Neural cell (in vitro differentiated cells): ENCODE measurements around the gene NID2. TPM values are rescaled to one million over a fixed set of nuclear protein-coding genes. Genes with fewer than 3 reads are reported as not detected.
A peak's percentile ranks its signal among the peaks of the same experiment; 100 is the strongest.

Experiments
- H2AFZ ChIP-seq: fragments of 200-600, 300-800 bp; sonication (generic), shearing (Covaris generic); 2 replicates; pipeline ENCODE4 v1.6.0; 2014; ENCODE audit warnings: low read depth, mild to moderate bottlenecking, antibody characterized with exemption, low read length, moderate library complexity
- H3F3A ChIP-seq: fragments of 200-600 bp; shearing (Covaris generic); 2 replicates; pipeline ENCODE4 v1.6.1; 2016; ENCODE audit warnings: mild to moderate bottlenecking, moderate library complexity, mixed read lengths, antibody characterized with exemption, low read length; ENCODE audit not compliant: insufficient read depth, poor library complexity, severe bottlenecking
- H3K27ac ChIP-seq: fragments of 200-600, 300-800 bp; sonication (generic), shearing (Covaris generic); 2 replicates; pipeline ENCODE4 v1.5.1; 2014; ENCODE audit warnings: mild to moderate bottlenecking, low read length, moderate library complexity
- H3K27me3 ChIP-seq: fragments of 300-800, 200-600 bp; sonication (generic), shearing (Covaris generic); 2 replicates; pipeline ENCODE4 v1.6.0; 2014; ENCODE audit warnings: mild to moderate bottlenecking, low read depth, low read length, moderate library complexity; ENCODE audit not compliant: insufficient read depth
- H3K36me3 ChIP-seq: fragments of 300-800, 200-600 bp; sonication (generic), shearing (Covaris generic); 2 replicates; pipeline ENCODE4 v1.5.1; 2014; ENCODE audit warnings: mild to moderate bottlenecking, antibody characterized with exemption, low read length, moderate library complexity; ENCODE audit not compliant: insufficient read depth
- H3K4me2 ChIP-seq: fragments of 300-800, 200-600 bp; sonication (generic), shearing (Covaris generic); 2 replicates; pipeline ENCODE4 v1.6.0; 2014; ENCODE audit warnings: mild to moderate bottlenecking, low read length
- H3K4me3 ChIP-seq: fragments of 300-800, 200-600 bp; sonication (generic), shearing (Covaris generic); 2 replicates; pipeline ENCODE4 v1.5.1; 2014; ENCODE audit warnings: mild to moderate bottlenecking, low read length, moderate library complexity
- H3K79me2 ChIP-seq: fragments of 200-600 bp; shearing (Covaris generic); replicated peaks from 2 replicates; pipeline ENCODE4 v1.6.0; 2014; ENCODE audit warnings: mild to moderate bottlenecking, low read length, moderate library complexity; ENCODE audit not compliant: insufficient read depth
- H3K9ac ChIP-seq: fragments of 300-800, 200-600 bp; sonication (generic), shearing (Covaris generic); 2 replicates; pipeline ENCODE4 v1.6.1; 2016; ENCODE audit warnings: mild to moderate bottlenecking, low read length, mixed read lengths
- H3K9me2 ChIP-seq: fragments of 200-600 bp; shearing (Covaris generic); 2 replicates; pipeline ENCODE4 v1.6.1; 2016; ENCODE audit warnings: mild to moderate bottlenecking, low read length, mixed read lengths; ENCODE audit not compliant: insufficient read depth
- H3K9me3 ChIP-seq: fragments of 200-600, 300-800 bp; sonication (generic), shearing (Covaris generic); 2 replicates; pipeline ENCODE4 v1.6.1; 2016; ENCODE audit warnings: mild to moderate bottlenecking, mixed run types, low read length, moderate library complexity, mixed read lengths
- H4K20me1 ChIP-seq: fragments of 200-600 bp; shearing (Covaris generic); 2 replicates; pipeline ENCODE4 v1.6.1; 2016; ENCODE audit warnings: mild to moderate bottlenecking, mixed run types; ENCODE audit not compliant: insufficient read depth
- CTCF ChIP-seq: fragments of 450-650 bp; IDR thresholded peaks from 2 replicates; pipeline ENCODE4 v1.5.1; 2014; ENCODE audit warnings: antibody characterized with exemption, mild to moderate bottlenecking, moderate library complexity; ENCODE audit not compliant: poor library complexity, severe bottlenecking
- EP300 ChIP-seq: fragments of 450-650 bp; conservative IDR thresholded peaks from 2 replicates; pipeline ENCODE4 v1.6.1; 2014; ENCODE audit warnings: antibody characterized with exemption, mild to moderate bottlenecking, moderate library complexity; ENCODE audit not compliant: poor library complexity, severe bottlenecking
- EZH2 ChIP-seq: fragments of 200-600, 300-800 bp; shearing (Covaris generic), sonication (generic); IDR thresholded peaks from 2 replicates; pipeline ENCODE4 v1.6.1; 2014; ENCODE audit warnings: antibody characterized with exemption, low read length, borderline replicate concordance, mild to moderate bottlenecking; ENCODE audit not compliant: insufficient read depth, poor library complexity, severe bottlenecking
- MXI1 ChIP-seq: fragments of 450-650 bp; conservative IDR thresholded peaks from 2 replicates; pipeline ENCODE4 v1.6.1; 2014; ENCODE audit warnings: antibody characterized with exemption, mild to moderate bottlenecking; ENCODE audit not compliant: poor library complexity, severe bottlenecking
- POLR2AphosphoS5 ChIP-seq: IDR thresholded peaks from 2 replicates; pipeline ENCODE4 v1.6.1; 2012
- RAD21 ChIP-seq: fragments of 450-650 bp; conservative IDR thresholded peaks from 2 replicates; pipeline ENCODE4 v1.6.1; 2014; ENCODE audit warnings: antibody characterized with exemption, mild to moderate bottlenecking, moderate library complexity
- REST ChIP-seq: IDR thresholded peaks from 2 replicates; pipeline ENCODE4 v1.6.1; 2012; ENCODE audit warnings: borderline replicate concordance
- SMC3 ChIP-seq: fragments of 450-650 bp; conservative IDR thresholded peaks from 2 replicates; pipeline ENCODE4 v1.6.1; 2014; ENCODE audit warnings: antibody characterized with exemption, mild to moderate bottlenecking, moderate library complexity; ENCODE audit not compliant: poor library complexity
- TAF1 ChIP-seq: IDR thresholded peaks from 2 replicates; pipeline ENCODE4 v1.6.1; 2012; ENCODE audit warnings: low read depth
- polyA plus RNA-seq: library from polyadenylated mRNA; depleted of rRNA; stranded (reverse); fragments of >200 nt; gene quantifications from 2 replicates; pipeline ENCODE4 v1.2.3, GENCODE V29; 2014

NID2 gene
- polyA plus RNA-seq, 1 donor from 2014 or later: 1.1 TPM

GRCh38 chr14:51996148-51996746 lies 72.6 kb downstream of the NID2 start:
- Histone ChIP-seq H2AFZ (no peak overlapping the region), H3K4me3 (no peak overlapping the region), H3K27me3 (no peaks in the 10 kb centered on the region), H3F3A (no peaks in the 10 kb centered on the region), H3K9me2 (no peaks in the 10 kb centered on the region), H3K4me2 (no peak overlapping the region), H3K9ac (no peak overlapping the region), H4K20me1 (no peaks in the 10 kb centered on the region), H3K27ac (no peak overlapping the region), H3K79me2 (peaks cover 39% of the 10 kb centered on the region), H3K36me3 (peaks cover 3% of the 10 kb centered on the region), H3K9me3 (no peaks in the 10 kb centered on the region)
- no peak for TF ChIP-seq REST
- TF ChIP-seq EZH2: no peak
- TF ChIP-seq TAF1: no peak
- TF ChIP-seq MXI1: no peak
- peak; percentile 62 for TF ChIP-seq CTCF
- no peak for TF ChIP-seq EP300
- peak; percentile 68 for TF ChIP-seq RAD21
- peak; percentile 63 for TF ChIP-seq SMC3
- no peak for TF ChIP-seq POLR2AphosphoS5

DNA sequence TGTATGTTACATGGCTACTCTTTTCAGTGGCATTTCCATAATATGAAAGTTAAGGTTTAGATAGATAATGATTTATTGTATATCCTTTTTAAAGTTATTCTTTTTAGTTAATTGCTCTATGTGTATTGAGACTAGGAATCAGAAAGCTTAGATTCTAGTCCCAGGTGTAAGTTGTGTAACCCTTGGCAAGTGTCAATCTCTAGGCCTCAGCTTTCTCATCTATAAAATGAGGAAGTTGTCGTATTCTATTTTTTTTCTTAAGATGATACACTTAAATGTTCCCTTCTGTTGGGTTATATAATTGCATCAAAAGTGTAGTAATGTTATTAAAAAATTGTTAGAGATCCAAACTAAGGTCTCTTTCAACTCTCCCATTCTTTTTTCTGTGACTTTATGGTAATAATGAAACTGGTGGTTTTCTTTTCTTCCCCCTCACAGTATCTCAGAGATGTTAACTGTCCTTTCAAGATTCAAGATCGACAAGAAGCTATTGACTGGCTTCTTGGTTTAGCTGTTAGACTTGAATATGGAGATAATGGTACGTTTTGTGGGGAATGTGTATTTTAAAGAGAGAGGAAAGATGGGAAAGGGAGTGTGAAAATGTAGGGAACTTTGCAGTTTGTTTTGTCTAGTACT lies 75.5 kb downstream of the NID2 start:
- Histone ChIP-seq H3K36me3 (no peaks in the 10 kb centered on the region), H3K79me2 (peaks cover 49% of the 10 kb centered on the region), H3K4me2 (no peak overlapping the region)

More for the DNA sequence above, 75.5 kb downstream of the NID2 start:
- Histone ChIP-seq H3K9me2 (no peaks in the 10 kb centered on the region), H3K27ac (no peak overlapping the region), H4K20me1 (no peaks in the 10 kb centered on the region), H3K4me3 (no peak overlapping the region), H3F3A (no peaks in the 10 kb centered on the region), H3K9me3 (no peaks in the 10 kb centered on the region), H2AFZ (no peak overlapping the region), H3K27me3 (no peaks in the 10 kb centered on the region), H3K9ac (no peak overlapping the region)
- TF ChIP-seq EP300 (no peak), POLR2AphosphoS5 (no peak), REST (no peak), CTCF (no peak), RAD21 (no peak), EZH2 (no peak), TAF1 (no peak), SMC3 (no peak), MXI1 (no peak)
